Stimulated activated CD8-positive, alpha-beta memory T cell treated with anti-CD3 and anti-CD28 coated beads, Interleukin-4, amount 100 ng/mL, for 4 hours (primary cell): ENCODE results near the gene CCDC188.

ENCODE experiments used
- DNase-seq, 2 donors: peaks; one replicate each; pipeline ENCODE4 v3.0.0-alpha.2; 2020; ENCODE audit warnings: low read depth in 2 of 2, low spot score in 1 of 2

The CCDC188 gene

GRCh38 chr22:20149257-20150250 is 1.3 kb downstream of the CCDC188 start:
- DNase-seq = no peak

- no peak for DNase-seq
These were observed 2.4 kb downstream of the CCDC188 start for GRCh38 chr22:20148414-20148813.

- no peak for DNase-seq
These were observed 3.4 kb downstream of the CCDC188 start for GRCh38 chr22:20147237-20147988.

GRCh38 chr22:20146777-20147176 is 4.1 kb downstream of the CCDC188 start:
- no peak for DNase-seq

- no peak for DNase-seq
These were observed 5.0 kb downstream of the CCDC188 start for GRCh38 chr22:20145832-20146223.

- no peak for DNase-seq
These were observed 5.5 kb downstream of the CCDC188 start for GRCh38 chr22:20145206-20145831.

- DNase-seq = no peak
These were observed 6.8 kb downstream of the CCDC188 start for GRCh38 chr22:20143883-20144665.

GRCh38 chr22:20142711-20143621 is 7.9 kb downstream of the CCDC188 start:
- DNase-seq = no peak

GRCh38 chr22:20141186-20142077 is 9.4 kb downstream of the CCDC188 start:
- DNase-seq = no peak

GRCh38 chr22:20140521-20140964 is 10.3 kb downstream of the CCDC188 start:
- no peak for DNase-seq

- DNase-seq = no peak
These were observed 10.8 kb downstream of the CCDC188 start for GRCh38 chr22:20140107-20140445.

GRCh38 chr22:20139391-20140106 is 11.3 kb downstream of the CCDC188 start:
- no peak for DNase-seq

- no peak for DNase-seq
These were observed 12.0 kb downstream of the CCDC188 start for GRCh38 chr22:20138868-20139267.

- DNase-seq = no peak
These were observed 12.5 kb downstream of the CCDC188 start for GRCh38 chr22:20138417-20138738.

GRCh38 chr22:20137671-20138416 is 13.0 kb downstream of the CCDC188 start:
- no peak for DNase-seq

GRCh38 chr22:20137113-20137512 is 13.7 kb downstream of the CCDC188 start:
- no peak for DNase-seq

GRCh38 chr22:20136603-20136873 is 14.3 kb downstream of the CCDC188 start:
- DNase-seq = no peak
